COLO829 (cell line): Measurements from ENCODE around the gene UVRAG.

ENCODE experiments used
- DNase-seq: peaks from one replicate; pipeline ENCODE4 v3.0.0; 2012; ENCODE audit warnings: low spot score

The UVRAG gene

GRCh38 chr11:75809991-75810390, 5.0 kb upstream of the UVRAG start:
- DNase-seq = no peak

- no peak for DNase-seq
These were observed 4.2 kb upstream of the UVRAG start for GRCh38 chr11:75810637-75811390.

- no peak for DNase-seq
These were observed 3.5 kb upstream of the UVRAG start for GRCh38 chr11:75811485-75811884.

GRCh38 chr11:75812542-75813040, 2.4 kb upstream of the UVRAG start:
- no peak for DNase-seq

- DNase-seq = no peak
These were observed 1.9 kb upstream of the UVRAG start for GRCh38 chr11:75813124-75813523.

GRCh38 chr11:75813622-75814039, 1.4 kb upstream of the UVRAG start:
- DNase-seq = no peak

GRCh38 chr11:75814363-75814676, 690 bp upstream of the UVRAG start:
- DNase-seq = no peak

- no peak for DNase-seq
These were observed 547 bp downstream of the UVRAG start for GRCh38 chr11:75815345-75816168.

- DNase-seq = no peak
These were observed 1.7 kb downstream of the UVRAG start for GRCh38 chr11:75816561-75817239.

GRCh38 chr11:75820645-75821044, 5.6 kb downstream of the UVRAG start:
- no peak for DNase-seq

- no peak for DNase-seq
These were observed 6.2 kb downstream of the UVRAG start for GRCh38 chr11:75821202-75821601.

GRCh38 chr11:75822541-75822940, 7.5 kb downstream of the UVRAG start:
- no peak for DNase-seq

GRCh38 chr11:75823415-75823814, 8.4 kb downstream of the UVRAG start:
- DNase-seq = no peak

- DNase-seq = no peak
These were observed 8.9 kb downstream of the UVRAG start for GRCh38 chr11:75823946-75824345.

- DNase-seq = no peak
These were observed 11.6 kb downstream of the UVRAG start for GRCh38 chr11:75826461-75827230.

GRCh38 chr11:75827562-75827961, 12.6 kb downstream of the UVRAG start:
- DNase-seq = no peak

GRCh38 chr11:75831915-75832502, 17.0 kb downstream of the UVRAG start:
- no peak for DNase-seq

- no peak for DNase-seq
These were observed 19.7 kb downstream of the UVRAG start for GRCh38 chr11:75834728-75835127.

- no peak for DNase-seq
These were observed 21.4 kb downstream of the UVRAG start for GRCh38 chr11:75836417-75836816.

GRCh38 chr11:75839851-75840250, 24.8 kb downstream of the UVRAG start:
- no peak for DNase-seq

GRCh38 chr11:75840522-75840921, 25.5 kb downstream of the UVRAG start:
- no peak for DNase-seq

GRCh38 chr11:75841739-75842138, 26.7 kb downstream of the UVRAG start:
- no peak for DNase-seq
